MM.1S (cell line): ENCODE measurements around the gene DGKI.

ENCODE experiments used
- DNase-seq: peaks from one replicate; pipeline ENCODE4 v3.0.0-alpha.2; 2015
- H2AFZ ChIP-seq: fragments of 300-600 bp; sonication (generic); 2 replicates; pipeline ENCODE4 v1.6.0; 2016; ENCODE audit warnings: antibody characterized with exemption, low read length
- H3F3A ChIP-seq: fragments of 300-600 bp; sonication (generic); 2 replicates; pipeline ENCODE4 v1.6.1; 2016; ENCODE audit warnings: mild to moderate bottlenecking, antibody characterized with exemption, low read length, moderate library complexity, mixed read lengths; ENCODE audit not compliant: insufficient read depth
- H3K27ac ChIP-seq: fragments of 300-600 bp; sonication (generic); 2 replicates; pipeline ENCODE4 v1.5.1; 2016; ENCODE audit warnings: mild to moderate bottlenecking, low read length
- H3K27me3 ChIP-seq: fragments of 300-600 bp; sonication (generic); replicated peaks from 2 replicates; pipeline ENCODE4 v1.6.0; 2016; ENCODE audit warnings: low read length; ENCODE audit not compliant: insufficient read depth
- H3K36me3 ChIP-seq: fragments of 300-600 bp; sonication (generic); replicated peaks from 2 replicates; pipeline ENCODE4 v1.6.1; 2016; ENCODE audit warnings: mild to moderate bottlenecking, low read length, mixed read lengths; ENCODE audit not compliant: insufficient read depth
- H3K4me1 ChIP-seq: fragments of 300-600 bp; sonication (generic); 2 replicates; pipeline ENCODE4 v1.6.1; 2016; ENCODE audit warnings: low read length, mixed read lengths
- H3K4me2 ChIP-seq: fragments of 300-600 bp; sonication (generic); 2 replicates; pipeline ENCODE4 v1.6.0; 2016; ENCODE audit warnings: low read depth, low read length
- H3K4me3 ChIP-seq: fragments of 300-600 bp; sonication (generic); 2 replicates; pipeline ENCODE4 v1.5.1; 2016; ENCODE audit warnings: low read length, mixed read lengths
- H3K79me2 ChIP-seq: fragments of 300-600 bp; sonication (generic); 2 replicates; pipeline ENCODE4 v1.6.1; 2016; ENCODE audit warnings: mixed run types, low read length, mixed read lengths
- H3K9ac ChIP-seq: fragments of 300-600 bp; sonication (generic); 2 replicates; pipeline ENCODE4 v1.6.1; 2016; ENCODE audit warnings: low read length, mixed read lengths
- H3K9me2 ChIP-seq: fragments of 300-600 bp; sonication (generic); replicated peaks from 2 replicates; pipeline ENCODE4 v1.6.1; 2016; ENCODE audit warnings: mild to moderate bottlenecking, low read length, mixed read lengths; ENCODE audit not compliant: insufficient read depth
- H3K9me3 ChIP-seq: fragments of 300-600 bp; sonication (generic); replicated peaks from 2 replicates; pipeline ENCODE4 v1.6.1; 2016; ENCODE audit warnings: mild to moderate bottlenecking, low read length, mixed read lengths; ENCODE audit not compliant: insufficient read depth
- H4K20me1 ChIP-seq: fragments of 300-600 bp; sonication (generic); 2 replicates; pipeline ENCODE4 v1.6.1; 2016; ENCODE audit warnings: mild to moderate bottlenecking, low read length, moderate library complexity, mixed read lengths; ENCODE audit not compliant: insufficient read depth
- EZH2 ChIP-seq: fragments of 300-600 bp; sonication (generic); optimal IDR thresholded peaks from 2 replicates; pipeline ENCODE3; 2017; ENCODE audit warnings: low read depth, mild to moderate bottlenecking, antibody characterized with exemption, low read length, mixed read lengths
- EZH2phosphoT487 ChIP-seq: fragments of 300-600 bp; sonication (generic); IDR thresholded peaks from 2 replicates; pipeline ENCODE4 v1.6.1; 2018; ENCODE audit warnings: antibody characterized with exemption, low read length
- TF ChIP-seq, protein P1 (sequence below): fragments of 300-600 bp; sonication (generic); IDR thresholded peaks from 2 replicates; pipeline ENCODE4 v1.5.1; 2016; ENCODE audit warnings: antibody characterized with exemption, low read length, mixed read lengths

The DGKI gene

DNA sequence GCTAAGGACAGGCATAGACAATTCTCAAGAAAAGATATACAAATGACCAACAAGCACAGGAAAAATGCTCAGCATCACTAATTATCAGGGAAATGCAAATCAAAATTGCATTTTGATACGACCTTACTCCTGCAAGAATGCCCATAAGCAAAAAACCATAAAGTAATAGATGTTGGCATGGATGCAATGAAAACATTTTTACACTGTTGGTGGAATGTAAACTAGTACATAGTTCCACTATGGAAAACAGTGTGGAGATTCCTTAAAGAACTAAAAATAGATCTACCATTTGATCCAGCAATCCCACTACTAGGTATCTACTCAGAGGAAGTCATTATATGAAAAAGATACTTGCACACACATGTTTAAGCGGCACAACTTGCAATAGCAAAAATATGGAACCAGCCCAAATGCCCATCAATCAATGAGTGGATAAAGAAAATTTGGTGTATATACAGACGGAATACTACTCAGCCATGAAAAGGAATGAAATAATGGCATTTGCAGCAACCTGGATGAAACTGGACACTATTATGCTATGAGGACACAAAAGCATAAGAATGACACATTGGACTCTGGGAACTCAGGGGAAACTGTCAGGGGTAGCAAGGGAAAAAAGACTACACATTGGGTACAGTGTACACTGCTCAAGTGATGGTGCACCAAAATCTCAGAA lies 59.3 kb downstream of the DGKI start:
- no peak for DNase-seq
- no peak overlapping the region for H3K9ac ChIP-seq
- H3K9me2 ChIP-seq: no peaks in the 10 kb centered on the region
- H3K27me3 ChIP-seq: no peaks in the 10 kb centered on the region
- no peaks in the 10 kb centered on the region for H3K36me3 ChIP-seq
- H3F3A ChIP-seq: no peaks in the 10 kb centered on the region
- TF ChIP-seq EZH2 (no peak), EZH2phosphoT487 (no peak)
- TF ChIP-seq, protein P1, sequence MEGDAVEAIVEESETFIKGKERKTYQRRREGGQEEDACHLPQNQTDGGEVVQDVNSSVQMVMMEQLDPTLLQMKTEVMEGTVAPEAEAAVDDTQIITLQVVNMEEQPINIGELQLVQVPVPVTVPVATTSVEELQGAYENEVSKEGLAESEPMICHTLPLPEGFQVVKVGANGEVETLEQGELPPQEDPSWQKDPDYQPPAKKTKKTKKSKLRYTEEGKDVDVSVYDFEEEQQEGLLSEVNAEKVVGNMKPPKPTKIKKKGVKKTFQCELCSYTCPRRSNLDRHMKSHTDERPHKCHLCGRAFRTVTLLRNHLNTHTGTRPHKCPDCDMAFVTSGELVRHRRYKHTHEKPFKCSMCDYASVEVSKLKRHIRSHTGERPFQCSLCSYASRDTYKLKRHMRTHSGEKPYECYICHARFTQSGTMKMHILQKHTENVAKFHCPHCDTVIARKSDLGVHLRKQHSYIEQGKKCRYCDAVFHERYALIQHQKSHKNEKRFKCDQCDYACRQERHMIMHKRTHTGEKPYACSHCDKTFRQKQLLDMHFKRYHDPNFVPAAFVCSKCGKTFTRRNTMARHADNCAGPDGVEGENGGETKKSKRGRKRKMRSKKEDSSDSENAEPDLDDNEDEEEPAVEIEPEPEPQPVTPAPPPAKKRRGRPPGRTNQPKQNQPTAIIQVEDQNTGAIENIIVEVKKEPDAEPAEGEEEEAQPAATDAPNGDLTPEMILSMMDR: no peak
- H3K9me3 ChIP-seq: no peaks in the 10 kb centered on the region
- H2AFZ ChIP-seq: no peak overlapping the region
- no peak overlapping the region for H3K4me2 ChIP-seq
- H3K79me2 ChIP-seq: no peaks in the 10 kb centered on the region
- no peak overlapping the region for H3K27ac ChIP-seq
- no peaks in the 10 kb centered on the region for H4K20me1 ChIP-seq
- no peaks in the 10 kb centered on the region for H3K4me1 ChIP-seq
- no peak overlapping the region for H3K4me3 ChIP-seq

DNA sequence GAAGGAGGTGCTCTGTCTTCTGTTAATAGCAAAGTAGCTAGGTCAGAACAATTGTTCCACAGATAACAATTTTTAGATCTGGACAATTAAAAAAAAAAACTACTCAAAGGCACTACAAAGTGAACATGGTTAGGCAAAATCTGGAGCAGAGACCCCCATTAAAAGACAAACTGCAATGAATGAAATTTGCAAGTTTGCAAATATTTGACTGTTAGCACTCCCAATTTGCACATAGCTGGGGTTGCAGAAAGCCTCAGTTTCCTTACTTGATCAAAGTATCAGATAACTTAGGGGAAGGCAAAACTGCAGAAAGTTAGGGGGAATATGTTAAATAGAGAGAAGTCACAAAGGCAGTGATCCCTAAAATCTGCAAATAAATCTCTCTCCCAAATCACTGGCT lies 68.3 kb downstream of the DGKI start:
- Histone ChIP-seq H3K4me3 (no peak overlapping the region), H3F3A (no peaks in the 10 kb centered on the region), H3K79me2 (no peaks in the 10 kb centered on the region), H3K36me3 (no peaks in the 10 kb centered on the region), H3K9ac (no peak overlapping the region), H3K27me3 (no peaks in the 10 kb centered on the region), H3K9me2 (no peaks in the 10 kb centered on the region), H3K4me1 (no peaks in the 10 kb centered on the region), H3K9me3 (no peaks in the 10 kb centered on the region), H4K20me1 (no peaks in the 10 kb centered on the region), H3K4me2 (no peak overlapping the region), H2AFZ (no peak overlapping the region), H3K27ac (no peak overlapping the region)
- DNase-seq: no peak
- TF ChIP-seq, protein P1: no peak
- TF ChIP-seq EZH2 (no peak), EZH2phosphoT487 (no peak)

DNA sequence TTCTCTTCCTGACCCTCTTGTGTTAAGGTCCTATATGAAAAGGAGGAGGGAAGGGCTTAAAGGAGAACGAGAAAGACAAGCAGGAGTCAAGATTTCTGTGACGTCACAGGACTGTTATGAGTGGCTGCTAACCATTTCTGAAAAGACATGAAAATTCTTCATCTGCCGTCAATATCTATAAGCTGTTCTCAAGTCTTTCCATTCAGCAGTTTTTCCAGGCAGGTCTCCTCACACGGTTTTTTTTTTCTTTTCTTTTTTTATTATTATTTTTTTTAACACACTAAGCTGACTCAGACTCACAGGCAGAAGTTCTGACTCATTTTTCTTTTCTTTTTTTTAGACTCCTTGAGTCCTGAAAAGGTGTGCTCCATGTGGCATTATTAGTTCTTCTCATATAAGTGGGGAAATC lies 72.0 kb downstream of the DGKI start:
- H3K9me3 ChIP-seq: no peaks in the 10 kb centered on the region
- no peak overlapping the region for H3K4me2 ChIP-seq
- no peaks in the 10 kb centered on the region for H3K79me2 ChIP-seq
- no peak overlapping the region for H3K4me3 ChIP-seq
- TF ChIP-seq EZH2phosphoT487 (no peak), EZH2 (no peak)
- TF ChIP-seq, protein P1: no peak
- DNase-seq: no peak
- H3K9me2 ChIP-seq: no peaks in the 10 kb centered on the region
- H3K4me1 ChIP-seq: no peaks in the 10 kb centered on the region
- no peaks in the 10 kb centered on the region for H3K27me3 ChIP-seq
- H4K20me1 ChIP-seq: no peaks in the 10 kb centered on the region
- H3K9ac ChIP-seq: no peak overlapping the region
- no peaks in the 10 kb centered on the region for H3K36me3 ChIP-seq
- H3K27ac ChIP-seq: no peak overlapping the region
- no peak overlapping the region for H2AFZ ChIP-seq
- no peaks in the 10 kb centered on the region for H3F3A ChIP-seq
